ENCODE measurements around the gene EP400.

The EP400 gene

DNA sequence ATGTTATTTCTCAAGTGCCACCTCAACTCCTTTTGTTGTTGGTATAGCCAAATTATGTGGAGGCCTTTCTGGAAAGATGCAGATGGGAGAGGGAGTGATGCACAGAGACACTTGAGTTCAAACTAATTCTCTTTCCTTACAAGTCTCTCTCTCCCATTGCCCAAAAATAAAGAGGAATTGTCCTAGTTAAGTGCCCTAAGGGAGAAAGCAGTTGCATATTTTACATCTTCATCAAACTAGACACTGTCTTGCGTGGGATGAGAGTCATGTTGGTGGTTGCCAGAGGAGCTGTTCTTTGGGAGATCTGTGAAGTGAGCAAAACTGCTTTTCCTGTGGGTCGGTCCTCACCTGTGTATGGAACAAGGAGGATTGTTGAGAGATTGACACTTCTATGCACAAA is 72.2 kb downstream of the EP400 start (continued):
- TF ChIP-seq ZNF239 (tag by site-specific recombination; IDR thresholded peaks at IDR 0.05) = no peak
- TF ChIP-seq, protein P1, sequence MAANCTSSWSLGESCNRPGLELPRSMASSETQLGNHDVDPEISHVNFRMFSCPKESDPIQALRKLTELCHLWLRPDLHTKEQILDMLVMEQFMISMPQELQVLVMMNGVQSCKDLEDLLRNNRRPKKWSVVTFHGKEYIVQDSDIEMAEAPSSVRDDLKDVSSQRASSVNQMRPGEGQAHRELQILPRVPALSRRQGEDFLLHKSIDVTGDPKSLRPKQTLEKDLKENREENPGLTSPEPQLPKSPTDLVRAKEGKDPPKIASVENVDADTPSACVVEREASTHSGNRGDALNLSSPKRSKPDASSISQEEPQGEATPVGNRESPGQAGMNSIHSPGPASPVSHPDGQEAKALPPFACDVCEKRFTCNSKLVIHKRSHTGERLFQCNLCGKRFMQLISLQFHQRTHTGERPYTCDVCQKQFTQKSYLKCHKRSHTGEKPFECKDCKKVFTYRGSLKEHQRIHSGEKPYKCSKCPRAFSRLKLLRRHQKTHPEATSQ (tag by site-specific recombination; IDR thresholded peaks at IDR 0.05) = no peak
- TF ChIP-seq, protein P2, sequence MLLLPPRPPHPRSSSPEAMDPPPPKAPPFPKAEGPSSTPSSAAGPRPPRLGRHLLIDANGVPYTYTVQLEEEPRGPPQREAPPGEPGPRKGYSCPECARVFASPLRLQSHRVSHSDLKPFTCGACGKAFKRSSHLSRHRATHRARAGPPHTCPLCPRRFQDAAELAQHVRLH (tag by site-specific recombination; IDR thresholded peaks at IDR 0.05) = no peak
- TF ChIP-seq, protein P3, sequence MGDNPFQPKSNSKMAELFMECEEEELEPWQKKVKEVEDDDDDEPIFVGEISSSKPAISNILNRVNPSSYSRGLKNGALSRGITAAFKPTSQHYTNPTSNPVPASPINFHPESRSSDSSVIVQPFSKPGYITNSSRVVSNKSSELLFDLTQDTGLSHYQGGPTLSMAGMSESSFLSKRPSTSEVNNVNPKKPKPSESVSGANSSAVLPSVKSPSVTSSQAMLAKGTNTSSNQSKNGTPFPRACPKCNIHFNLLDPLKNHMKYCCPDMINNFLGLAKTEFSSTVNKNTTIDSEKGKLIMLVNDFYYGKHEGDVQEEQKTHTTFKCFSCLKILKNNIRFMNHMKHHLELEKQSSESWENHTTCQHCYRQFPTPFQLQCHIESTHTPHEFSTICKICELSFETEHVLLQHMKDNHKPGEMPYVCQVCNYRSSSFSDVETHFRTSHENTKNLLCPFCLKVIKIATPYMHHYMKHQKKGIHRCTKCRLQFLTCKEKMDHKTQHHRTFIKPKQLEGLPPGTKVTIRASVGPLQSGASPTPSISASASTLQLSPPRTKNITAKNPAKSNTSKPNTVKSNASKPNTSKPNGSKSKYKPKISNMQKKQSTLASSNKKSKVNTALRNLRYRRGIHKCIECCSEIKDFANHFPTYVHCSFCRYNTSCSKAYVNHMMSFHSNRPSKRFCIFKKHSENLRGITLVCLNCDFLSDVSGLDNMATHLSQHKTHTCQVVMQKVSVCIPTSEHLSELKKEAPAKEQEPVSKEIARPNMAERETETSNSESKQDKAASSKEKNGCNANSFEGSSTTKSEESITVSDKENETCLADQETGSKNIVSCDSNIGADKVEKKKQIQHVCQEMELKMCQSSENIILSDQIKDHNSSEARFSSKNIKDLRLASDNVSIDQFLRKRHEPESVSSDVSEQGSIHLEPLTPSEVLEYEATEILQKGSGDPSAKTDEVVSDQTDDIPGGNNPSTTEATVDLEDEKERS (tag by site-specific recombination; IDR thresholded peaks at IDR 0.05) = no peak
- TF ChIP-seq ZSCAN30 (tag by site-specific recombination; IDR thresholded peaks at IDR 0.05) = no peak
- TF ChIP-seq TRIM28 (IDR thresholded peaks at IDR 0.05; ENCODE audit: borderline replicate concordance, low read length) = no peak
- TF ChIP-seq, protein P4, sequence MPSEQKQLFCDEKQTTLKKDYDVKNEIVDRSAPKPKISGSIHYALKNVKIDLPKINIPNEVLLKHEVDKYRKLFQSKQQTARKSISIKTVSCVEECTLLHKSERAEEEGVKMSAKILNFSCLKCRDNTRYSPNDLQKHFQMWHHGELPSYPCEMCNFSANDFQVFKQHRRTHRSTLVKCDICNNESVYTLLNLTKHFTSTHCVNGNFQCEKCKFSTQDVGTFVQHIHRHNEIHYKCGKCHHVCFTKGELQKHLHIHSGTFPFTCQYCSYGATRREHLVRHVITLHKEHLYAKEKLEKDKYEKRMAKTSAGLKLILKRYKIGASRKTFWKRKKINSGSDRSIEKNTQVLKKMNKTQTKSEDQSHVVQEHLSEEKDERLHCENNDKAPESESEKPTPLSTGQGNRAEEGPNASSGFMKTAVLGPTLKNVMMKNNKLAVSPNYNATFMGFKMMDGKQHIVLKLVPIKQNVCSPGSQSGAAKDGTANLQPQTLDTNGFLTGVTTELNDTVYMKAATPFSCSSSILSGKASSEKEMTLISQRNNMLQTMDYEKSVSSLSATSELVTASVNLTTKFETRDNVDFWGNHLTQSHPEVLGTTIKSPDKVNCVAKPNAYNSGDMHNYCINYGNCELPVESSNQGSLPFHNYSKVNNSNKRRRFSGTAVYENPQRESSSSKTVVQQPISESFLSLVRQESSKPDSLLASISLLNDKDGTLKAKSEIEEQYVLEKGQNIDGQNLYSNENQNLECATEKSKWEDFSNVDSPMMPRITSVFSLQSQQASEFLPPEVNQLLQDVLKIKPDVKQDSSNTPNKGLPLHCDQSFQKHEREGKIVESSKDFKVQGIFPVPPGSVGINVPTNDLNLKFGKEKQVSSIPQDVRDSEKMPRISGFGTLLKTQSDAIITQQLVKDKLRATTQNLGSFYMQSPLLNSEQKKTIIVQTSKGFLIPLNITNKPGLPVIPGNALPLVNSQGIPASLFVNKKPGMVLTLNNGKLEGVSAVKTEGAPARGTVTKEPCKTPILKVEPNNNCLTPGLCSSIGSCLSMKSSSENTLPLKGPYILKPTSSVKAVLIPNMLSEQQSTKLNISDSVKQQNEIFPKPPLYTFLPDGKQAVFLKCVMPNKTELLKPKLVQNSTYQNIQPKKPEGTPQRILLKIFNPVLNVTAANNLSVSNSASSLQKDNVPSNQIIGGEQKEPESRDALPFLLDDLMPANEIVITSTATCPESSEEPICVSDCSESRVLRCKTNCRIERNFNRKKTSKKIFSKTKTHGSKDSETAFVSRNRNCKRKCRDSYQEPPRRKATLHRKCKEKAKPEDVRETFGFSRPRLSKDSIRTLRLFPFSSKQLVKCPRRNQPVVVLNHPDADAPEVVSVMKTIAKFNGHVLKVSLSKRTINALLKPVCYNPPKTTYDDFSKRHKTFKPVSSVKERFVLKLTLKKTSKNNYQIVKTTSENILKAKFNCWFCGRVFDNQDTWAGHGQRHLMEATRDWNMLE (tag by site-specific recombination; conservative IDR thresholded peaks at IDR 0.05; ENCODE audit: low read depth) = no peak

DNA sequence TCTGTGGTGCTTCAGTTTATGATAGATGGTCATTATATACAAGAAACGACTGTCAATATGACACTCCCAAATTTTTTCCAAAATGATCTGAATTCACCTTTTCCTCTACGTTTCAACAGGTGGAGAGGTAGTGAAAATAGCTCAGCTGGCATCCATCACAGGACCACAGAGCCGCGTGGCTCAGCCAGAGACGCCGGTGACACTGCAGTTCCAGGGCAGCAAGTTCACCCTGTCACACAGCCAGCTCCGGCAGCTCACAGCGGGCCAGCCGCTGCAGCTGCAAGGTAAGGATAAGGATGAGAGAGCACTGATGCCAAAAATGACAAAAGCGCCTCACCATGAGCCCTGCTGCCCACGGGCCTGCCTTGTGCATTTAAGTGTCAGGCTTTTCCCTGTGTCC is 73.9 kb downstream of the EP400 start:
- CTCF ChIA-PET = no interaction called here
- no peaks in the 10 kb centered on the region for H3K4me1 ChIP-seq (ENCODE audit: control insufficient read depth, insufficient read depth, low read length)
- no peak overlapping the region for H3K4me3 ChIP-seq (ENCODE audit: low read depth, low read length)
- no peaks in the 10 kb centered on the region for H3K9me3 ChIP-seq (ENCODE audit: control insufficient read depth, insufficient read depth, low read depth, low read length)
- POLR2A ChIA-PET = no interaction called here
- H3K27ac ChIP-seq (ENCODE audit: extremely low read depth, low read depth, low read length) = no peak overlapping the region
- TF ChIP-seq ZNF76 (tag by site-specific recombination; IDR thresholded peaks at IDR 0.05; ENCODE audit: borderline replicate concordance, low read depth) = no peak
- TF ChIP-seq ZNF791 (tag by site-specific recombination; IDR thresholded peaks at IDR 0.05) = no peak
- no peak for TF ChIP-seq KLF9 (tag by site-specific recombination; IDR thresholded peaks at IDR 0.05; ENCODE audit: low read depth)
- peak; percentile 59 for TF ChIP-seq SCRT2 (tag by site-specific recombination; IDR thresholded peaks at IDR 0.05)
- TF ChIP-seq, protein P5, sequence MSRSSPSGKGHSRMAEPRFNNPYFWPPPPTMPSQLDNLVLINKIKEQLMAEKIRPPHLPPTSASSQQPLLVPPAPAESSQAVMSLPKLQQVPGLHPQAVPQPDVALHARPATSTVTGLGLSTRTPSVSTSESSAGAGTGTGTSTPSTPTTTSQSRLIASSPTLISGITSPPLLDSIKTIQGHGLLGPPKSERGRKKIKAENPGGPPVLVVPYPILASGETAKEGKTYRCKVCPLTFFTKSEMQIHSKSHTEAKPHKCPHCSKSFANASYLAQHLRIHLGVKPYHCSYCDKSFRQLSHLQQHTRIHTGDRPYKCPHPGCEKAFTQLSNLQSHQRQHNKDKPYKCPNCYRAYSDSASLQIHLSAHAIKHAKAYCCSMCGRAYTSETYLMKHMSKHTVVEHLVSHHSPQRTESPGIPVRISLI (tag by site-specific recombination; IDR thresholded peaks at IDR 0.05) = no peak
- TF ChIP-seq GFI1B (tag by site-specific recombination; IDR thresholded peaks at IDR 0.05) = no peak
- TF ChIP-seq, protein P6, sequence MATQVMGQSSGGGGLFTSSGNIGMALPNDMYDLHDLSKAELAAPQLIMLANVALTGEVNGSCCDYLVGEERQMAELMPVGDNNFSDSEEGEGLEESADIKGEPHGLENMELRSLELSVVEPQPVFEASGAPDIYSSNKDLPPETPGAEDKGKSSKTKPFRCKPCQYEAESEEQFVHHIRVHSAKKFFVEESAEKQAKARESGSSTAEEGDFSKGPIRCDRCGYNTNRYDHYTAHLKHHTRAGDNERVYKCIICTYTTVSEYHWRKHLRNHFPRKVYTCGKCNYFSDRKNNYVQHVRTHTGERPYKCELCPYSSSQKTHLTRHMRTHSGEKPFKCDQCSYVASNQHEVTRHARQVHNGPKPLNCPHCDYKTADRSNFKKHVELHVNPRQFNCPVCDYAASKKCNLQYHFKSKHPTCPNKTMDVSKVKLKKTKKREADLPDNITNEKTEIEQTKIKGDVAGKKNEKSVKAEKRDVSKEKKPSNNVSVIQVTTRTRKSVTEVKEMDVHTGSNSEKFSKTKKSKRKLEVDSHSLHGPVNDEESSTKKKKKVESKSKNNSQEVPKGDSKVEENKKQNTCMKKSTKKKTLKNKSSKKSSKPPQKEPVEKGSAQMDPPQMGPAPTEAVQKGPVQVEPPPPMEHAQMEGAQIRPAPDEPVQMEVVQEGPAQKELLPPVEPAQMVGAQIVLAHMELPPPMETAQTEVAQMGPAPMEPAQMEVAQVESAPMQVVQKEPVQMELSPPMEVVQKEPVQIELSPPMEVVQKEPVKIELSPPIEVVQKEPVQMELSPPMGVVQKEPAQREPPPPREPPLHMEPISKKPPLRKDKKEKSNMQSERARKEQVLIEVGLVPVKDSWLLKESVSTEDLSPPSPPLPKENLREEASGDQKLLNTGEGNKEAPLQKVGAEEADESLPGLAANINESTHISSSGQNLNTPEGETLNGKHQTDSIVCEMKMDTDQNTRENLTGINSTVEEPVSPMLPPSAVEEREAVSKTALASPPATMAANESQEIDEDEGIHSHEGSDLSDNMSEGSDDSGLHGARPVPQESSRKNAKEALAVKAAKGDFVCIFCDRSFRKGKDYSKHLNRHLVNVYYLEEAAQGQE (tag by site-specific recombination; IDR thresholded peaks at IDR 0.05) = no peak
- no peak for TF ChIP-seq ZNF549 (tag by site-specific recombination; IDR thresholded peaks at IDR 0.05)
- peaks cover 11 to 90% of the 10 kb centered on the region in 2 experiments for H3K36me3 ChIP-seq (ENCODE audit: control insufficient read depth in 2 of 2, insufficient read depth in 1 of 2, low read length in 2 of 2)
